B cell (primary cell): Measurements from ENCODE around the gene MID1. TPM values are rescaled to one million over a fixed set of nuclear protein-coding genes. Genes with fewer than 3 reads are reported as not detected.

ENCODE experiments used
- ATAC-seq: fragments of 200-7000 bp; cut with Tn5 transposase; one replicate; pipeline ENCODE4 v1.10.0; 2021; ENCODE audit warnings: low read depth, mild to moderate bottlenecking, moderate number of reproducible peaks, moderate library complexity
- CTCF ChIA-PET: fragments of 350-600 bp; sonication (Branson Sonifier 250); formaldehyde crosslinking; loops from one replicate; lab custom pipeline; 2021; ENCODE audit warnings: antibody characterized with exemption, inconsistent platforms; lab: Charles Lee
- POLR2A ChIA-PET: fragments of 350-600 bp; sonication (Branson Sonifier 250); formaldehyde crosslinking; loops from one replicate; lab custom pipeline; 2021; ENCODE audit warnings: antibody characterized with exemption; lab: Charles Lee
- DNase-seq: peaks from one replicate; pipeline ENCODE4 v3.0.0; 2013
- H2AFZ ChIP-seq: 2 replicates; pipeline ENCODE4 v1.6.1; 2012; ENCODE audit warnings: mild to moderate bottlenecking, low read depth, low read length; ENCODE audit not compliant: insufficient read depth, poor library complexity, severe bottlenecking
- H3K27ac ChIP-seq, 2 donors: 1 replicate in 1 of 2; 2 replicates in 1 of 2; pipeline ENCODE4 v1.5.1; 2012 to 2013; ENCODE audit warnings: low read length in 2 of 2, mild to moderate bottlenecking in 2 of 2, moderate library complexity in 1 of 2
- H3K27me3 ChIP-seq, 4 experiments: fragments of 200-600 bp in 1 of 4; sonication (generic) in 1 of 4; replicated peaks in 1 of 4; 1 replicate in 2 of 4; 2 replicates in 2 of 4; pipeline versions ENCODE4 v1.6.1 to v1.7.0; 2013 to 2016; ENCODE audit warnings: low read length in 3 of 4, mild to moderate bottlenecking in 2 of 4, mixed read lengths in 1 of 4, moderate library complexity in 1 of 4; ENCODE audit not compliant: insufficient read depth in 4 of 4, control insufficient read depth in 3 of 4; ENCODE audit errors: control extremely low read depth in 1 of 4
- H3K36me3 ChIP-seq, 2 experiments: replicated peaks in 1 of 2; 1 replicate in 1 of 2; 2 replicates in 1 of 2; pipeline versions ENCODE4 v1.6.1 to v1.7.1; 2013; ENCODE audit warnings: low read length in 1 of 2; ENCODE audit not compliant: insufficient read depth in 2 of 2, control insufficient read depth in 1 of 2; ENCODE audit errors: control extremely low read depth in 1 of 2, extremely low read depth in 1 of 2
- H3K4me1 ChIP-seq, 2 donors: fragments of 200-600 bp in 1 of 2; sonication (generic) in 1 of 2; 1 replicate in 1 of 2; 2 replicates in 1 of 2; pipeline versions ENCODE4 v1.5.1 to v1.6.1; 2013 to 2017; ENCODE audit warnings: low read length in 2 of 2; ENCODE audit not compliant: control insufficient read depth in 2 of 2, insufficient read depth in 2 of 2
- H3K4me2 ChIP-seq: replicated peaks from 2 replicates; pipeline ENCODE3; 2012; ENCODE audit warnings: mild to moderate bottlenecking, low read depth, low read length; ENCODE audit not compliant: poor library complexity, severe bottlenecking
- H3K4me3 ChIP-seq, 5 experiments: fragments of 200-600 bp in 1 of 5; sonication (generic) in 1 of 5; 1 replicate in 3 of 5; 2 replicates in 2 of 5; pipeline versions ENCODE4 v1.5.1 to v1.7.0; 2011 to 2016; ENCODE audit warnings: low read length in 4 of 5, mild to moderate bottlenecking in 4 of 5, low read depth in 2 of 5, control low read depth in 1 of 5, moderate library complexity in 1 of 5; ENCODE audit not compliant: insufficient read depth in 1 of 5; ENCODE audit errors: control extremely low read depth in 1 of 5, extremely low read depth in 1 of 5
- H3K79me2 ChIP-seq: fragments of 200-600 bp; sonication (generic); one replicate; pipeline ENCODE4 v1.6.0; 2016; ENCODE audit warnings: low read length; ENCODE audit not compliant: control insufficient read depth, insufficient read depth
- H3K9ac ChIP-seq: fragments of 200-600 bp; sonication (generic); 2 replicates; pipeline ENCODE4 v1.6.1; 2017; ENCODE audit warnings: mild to moderate bottlenecking, low read length, moderate library complexity
- H3K9me3 ChIP-seq, 3 donors: one replicate each; pipeline versions ENCODE4 v1.6.1 to v1.7.1; 2013; ENCODE audit warnings: low read length in 2 of 3; ENCODE audit not compliant: control insufficient read depth in 2 of 3, insufficient read depth in 1 of 3; ENCODE audit errors: control extremely low read depth in 1 of 3
- H4K20me1 ChIP-seq: 2 replicates; pipeline ENCODE4 v1.6.0; 2012; ENCODE audit warnings: mild to moderate bottlenecking, low read length; ENCODE audit not compliant: insufficient read depth, control insufficient read depth, poor library complexity, severe bottlenecking
- H3K27ac Mint-ChIP-seq: one replicate; pipeline ENCODE4 v1.8.0; 2021; ENCODE audit warnings: mixed read lengths
- H3K27me3 Mint-ChIP-seq: one replicate; pipeline ENCODE4 v1.8.0; 2021; ENCODE audit warnings: mixed read lengths
- H3K4me1 Mint-ChIP-seq: one replicate; pipeline ENCODE4 v1.8.0; 2021; ENCODE audit warnings: mixed read lengths
- H3K4me3 Mint-ChIP-seq: one replicate; pipeline ENCODE4 v1.8.0; 2021; ENCODE audit warnings: mixed read lengths
- H3K9me3 Mint-ChIP-seq: one replicate; pipeline ENCODE4 v1.8.0; 2022; ENCODE audit warnings: mixed read lengths; ENCODE audit not compliant: insufficient read depth
- CTCF ChIP-seq: fragments of 200-600 bp; IDR thresholded peaks from one replicate; pipeline ENCODE4 v1.8.0; 2022; ENCODE audit warnings: antibody characterized with exemption, mild to moderate bottlenecking
- EZH2 ChIP-seq: IDR thresholded peaks from 2 replicates; pipeline ENCODE4 v1.6.1; 2012; ENCODE audit warnings: borderline replicate concordance, low read depth, mild to moderate bottlenecking, moderate library complexity, low read length; ENCODE audit not compliant: insufficient read depth, poor library complexity, severe bottlenecking
- WGBS: methylation state at CpG from one replicate; pipeline ENCODE4 v1.1.5; 2013; ENCODE audit warnings: missing lambda C conversion rate; ENCODE audit not compliant: insufficient coverage; 5-methylcytosine and 5-hydroxymethylcytosine counted together
- intact Hi-C: fragments of 100-400 bp; cut with micrococcal nuclease; formaldehyde crosslinking; loops from one replicate; pipeline ENCODE4 v1.10.0; 2022
- polyA plus RNA-seq: library from polyadenylated mRNA; depleted of rRNA; stranded (reverse); fragments of >200 nt; gene quantifications from 2 replicates; pipeline ENCODE4 v1.2.3, GENCODE V29; 2012
- total RNA-seq, 2 donors: library from RNA; stranded (reverse); fragments of 120-200 nt in 1 of 2; gene quantifications; 1 replicate in 1 of 2; 2 replicates in 1 of 2; pipeline versions ENCODE4 v1.2.3 to v1.2.4, GENCODE V29; 2013 to 2022

Gene MID1
- total and polyA plus RNA-seq, 2 donors (not counting 1 experiment from before 2014, with no cell fraction given) = 0.15 to 0.44 TPM

DNA sequence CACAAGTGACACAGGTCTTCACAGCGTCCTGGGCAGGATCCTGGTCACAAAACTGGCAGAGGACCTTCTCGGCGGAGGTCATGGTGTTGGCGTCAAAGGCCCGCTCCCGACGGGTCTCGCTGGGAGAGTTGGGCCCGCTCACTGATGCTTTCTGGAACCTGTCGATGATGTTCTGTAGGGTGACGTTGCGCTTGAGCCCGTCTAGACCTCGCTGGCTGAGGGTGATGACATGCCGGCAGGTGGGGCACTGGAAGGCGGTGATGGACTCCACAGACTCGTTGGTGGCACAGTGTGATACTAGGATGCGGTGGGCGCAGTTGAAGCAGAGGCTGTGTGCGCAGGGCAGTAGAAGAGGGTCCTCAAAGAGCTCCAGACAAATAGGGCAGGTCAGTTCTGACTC, 53.2 kb downstream of the MID1 start:
- CTCF ChIA-PET = no interaction called here
- H3K4me1 Mint-ChIP-seq = no peaks in the 10 kb centered on the region
- no peaks in the 10 kb centered on the region for H3K9me3 Mint-ChIP-seq

DNA sequence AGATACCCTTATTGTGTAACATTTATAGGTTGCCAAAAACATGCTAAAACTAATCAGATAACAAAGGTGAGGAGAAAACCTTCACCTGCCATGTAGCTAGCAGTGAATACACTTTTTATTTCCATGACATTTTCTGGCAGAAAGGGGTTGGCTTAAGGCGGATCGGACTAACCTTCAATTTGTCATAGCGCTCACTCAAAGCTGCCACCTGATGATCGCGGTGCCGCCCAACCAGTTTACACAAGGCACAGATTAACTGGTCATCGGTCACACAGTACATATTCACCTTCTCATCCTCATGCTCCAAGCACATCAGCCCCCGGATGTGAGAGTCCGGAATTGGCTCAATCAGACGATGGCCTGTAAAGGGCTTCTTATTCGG, 53.7 kb downstream of the MID1 start:
- TF ChIP-seq CTCF (no peak), EZH2 (no peak)

More for the DNA sequence above, 53.2 kb downstream of the MID1 start:
- Histone ChIP-seq H3K4me1 (no peaks in the 10 kb centered on the region), H3K9ac (no peak overlapping the region), H3K9me3 (no peaks in the 10 kb centered on the region), H3K4me2 (no peak overlapping the region), H3K36me3 (no peaks in the 10 kb centered on the region), H2AFZ (no peak overlapping the region), H3K27me3 (no peaks in the 10 kb centered on the region), H4K20me1 (no peaks in the 10 kb centered on the region), H3K4me3 (no peak overlapping the region), H3K79me2 (no peaks in the 10 kb centered on the region), H3K27ac (no peak overlapping the region)
- TF ChIP-seq CTCF = no peak
- TF ChIP-seq EZH2 = no peak
- DNase-seq = no peak
- intact Hi-C loops = no loop called here
- 94% methylated on average over 11 of the region's 20 CpGs for WGBS
- no peak overlapping the region for H3K27ac Mint-ChIP-seq
- ATAC-seq = no peak
- POLR2A ChIA-PET = no interaction called here
- peaks cover 5% of the 10 kb centered on the region for H3K27me3 Mint-ChIP-seq
- no peak overlapping the region for H3K4me3 Mint-ChIP-seq

More for the DNA sequence above, 53.7 kb downstream of the MID1 start:
- H3K36me3 ChIP-seq = no peaks in the 10 kb centered on the region
- H3K4me2 ChIP-seq = no peak overlapping the region
- H3K4me3 ChIP-seq = no peak overlapping the region
- H3K9ac ChIP-seq = no peak overlapping the region
- no peaks in the 10 kb centered on the region for H3K9me3 ChIP-seq
- no peaks in the 10 kb centered on the region for H3K9me3 Mint-ChIP-seq
- ChIA-PET POLR2A (no interaction called here), CTCF (no interaction called here)
- DNase-seq (no peak), ATAC-seq (no peak)
- no peak overlapping the region for H3K27ac Mint-ChIP-seq
- no peaks in the 10 kb centered on the region for H3K4me1 Mint-ChIP-seq
- H3K27me3 ChIP-seq = no peaks in the 10 kb centered on the region
- peaks cover 5% of the 10 kb centered on the region for H3K27me3 Mint-ChIP-seq
- H3K79me2 ChIP-seq = no peaks in the 10 kb centered on the region
- H4K20me1 ChIP-seq = no peaks in the 10 kb centered on the region
- intact Hi-C loops = no loop called here
- H3K4me1 ChIP-seq = no peaks in the 10 kb centered on the region
- WGBS = 98% methylated on average over 8 of the region's 11 CpGs
- H3K27ac ChIP-seq = no peak overlapping the region
- no peak overlapping the region for H2AFZ ChIP-seq
- H3K4me3 Mint-ChIP-seq = no peak overlapping the region
